Fibroblast of the conjunctiva (primary cell): Measurements from ENCODE around the gene TNFSF13.

Source experiments
- DNase-seq: peaks from one replicate; pipeline ENCODE4 v3.0.0-alpha.2; 2010; ENCODE audit warnings: low read depth

The TNFSF13 gene

GRCh38 chr17:7558544-7559319, at the start of gene TNFSF13:
TNFSF13 (plus strand) TSS chr17:7558750; CDS start chr17:7559040, 290 bp downstream.
- DNase-seq: no peak

- no peak for DNase-seq
These were observed 49.7 kb upstream of the TNFSF13 start for GRCh38 chr17:7508846-7509245.

- no peak for DNase-seq
These were observed 48.6 kb upstream of the TNFSF13 start for GRCh38 chr17:7509937-7510336.

- no peak for DNase-seq
These were observed 47.4 kb upstream of the TNFSF13 start for GRCh38 chr17:7511108-7511507.

- no peak for DNase-seq
These were observed 46.4 kb upstream of the TNFSF13 start for GRCh38 chr17:7512105-7512504.

GRCh38 chr17:7512824-7513540, 45.6 kb upstream of the TNFSF13 start:
- DNase-seq: no peak

GRCh38 chr17:7513850-7514419, 44.6 kb upstream of the TNFSF13 start:
- DNase-seq: no peak

GRCh38 chr17:7515911-7516610, 42.5 kb upstream of the TNFSF13 start:
- DNase-seq: no peak

- no peak for DNase-seq
These were observed 35.5 kb upstream of the TNFSF13 start for GRCh38 chr17:7523033-7523432.

- DNase-seq: no peak
These were observed 29.7 kb upstream of the TNFSF13 start for GRCh38 chr17:7528842-7529241.

- no peak for DNase-seq
These were observed 28.3 kb upstream of the TNFSF13 start for GRCh38 chr17:7530023-7530900.

GRCh38 chr17:7538050-7538449, 20.5 kb upstream of the TNFSF13 start:
- no peak for DNase-seq

- DNase-seq: no peak
These were observed 19.5 kb upstream of the TNFSF13 start for GRCh38 chr17:7538891-7539545.

GRCh38 chr17:7541074-7541621, 17.4 kb upstream of the TNFSF13 start:
- DNase-seq: no peak

- DNase-seq: no peak
These were observed 13.6 kb upstream of the TNFSF13 start for GRCh38 chr17:7544911-7545310.

- DNase-seq: no peak
These were observed 9.8 kb upstream of the TNFSF13 start, which contains the start of gene TNFSF12 for GRCh38 chr17:7548585-7549400. TNFSF12 (plus strand) TSS chr17:7549058; CDS start chr17:7549154, 96 bp downstream.

- no peak for DNase-seq
These were observed 9.0 kb upstream of the TNFSF13 start for GRCh38 chr17:7549401-7550055.

- no peak for DNase-seq
These were observed 8.2 kb upstream of the TNFSF13 start for GRCh38 chr17:7550344-7550743.

- no peak for DNase-seq
These were observed 7.2 kb upstream of the TNFSF13 start for GRCh38 chr17:7551396-7551795.
